ENCODE results near the gene PIPOX.

Gene PIPOX

DNA sequence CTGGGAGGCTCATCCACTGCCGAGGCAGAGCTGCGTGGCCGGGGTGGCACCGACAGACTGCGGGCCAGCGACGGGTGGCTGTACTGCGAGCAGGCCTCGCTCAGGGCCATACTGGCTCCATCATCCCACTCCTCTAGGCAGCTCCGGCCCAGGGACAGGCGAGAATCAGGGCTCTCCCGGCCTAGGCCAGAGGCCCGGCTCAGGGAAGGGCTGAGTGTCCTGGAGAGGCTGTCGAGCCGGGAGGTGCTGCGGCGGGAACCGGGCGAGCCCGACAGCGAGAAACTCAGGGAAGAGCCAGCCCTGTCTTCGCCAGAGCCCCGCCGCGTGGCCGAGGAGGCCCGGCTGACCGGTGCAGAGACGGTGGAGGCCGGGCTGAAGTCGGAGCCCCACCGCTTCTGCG, 37.4 kb downstream of the PIPOX start:
- H3K27me3 ChIP-seq (ENCODE audit: insufficient read depth, low read depth), result no peaks in the 10 kb centered on the region
- no peaks in the 10 kb centered on the region for H3K79me2 ChIP-seq (ENCODE audit: insufficient read depth, low read depth)
- no peaks in the 10 kb centered on the region for H3K36me3 ChIP-seq (ENCODE audit: insufficient read depth)
- TF ChIP-seq, protein P1, sequence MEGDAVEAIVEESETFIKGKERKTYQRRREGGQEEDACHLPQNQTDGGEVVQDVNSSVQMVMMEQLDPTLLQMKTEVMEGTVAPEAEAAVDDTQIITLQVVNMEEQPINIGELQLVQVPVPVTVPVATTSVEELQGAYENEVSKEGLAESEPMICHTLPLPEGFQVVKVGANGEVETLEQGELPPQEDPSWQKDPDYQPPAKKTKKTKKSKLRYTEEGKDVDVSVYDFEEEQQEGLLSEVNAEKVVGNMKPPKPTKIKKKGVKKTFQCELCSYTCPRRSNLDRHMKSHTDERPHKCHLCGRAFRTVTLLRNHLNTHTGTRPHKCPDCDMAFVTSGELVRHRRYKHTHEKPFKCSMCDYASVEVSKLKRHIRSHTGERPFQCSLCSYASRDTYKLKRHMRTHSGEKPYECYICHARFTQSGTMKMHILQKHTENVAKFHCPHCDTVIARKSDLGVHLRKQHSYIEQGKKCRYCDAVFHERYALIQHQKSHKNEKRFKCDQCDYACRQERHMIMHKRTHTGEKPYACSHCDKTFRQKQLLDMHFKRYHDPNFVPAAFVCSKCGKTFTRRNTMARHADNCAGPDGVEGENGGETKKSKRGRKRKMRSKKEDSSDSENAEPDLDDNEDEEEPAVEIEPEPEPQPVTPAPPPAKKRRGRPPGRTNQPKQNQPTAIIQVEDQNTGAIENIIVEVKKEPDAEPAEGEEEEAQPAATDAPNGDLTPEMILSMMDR (conservative IDR thresholded peaks at IDR 0.05; ENCODE audit: low read depth, low read length), result no peak
- H2AFZ ChIP-seq (ENCODE audit: low read depth), result no peak overlapping the region
- no peaks in the 10 kb centered on the region for H3K4me1 ChIP-seq (ENCODE audit: low read depth, poor library complexity, severe bottlenecking)
- H3K9ac ChIP-seq, result no peak overlapping the region
- no peaks in the 10 kb centered on the region for H4K20me1 ChIP-seq (ENCODE audit: insufficient read depth)
- H3K27ac ChIP-seq, result no peak overlapping the region
- no peak overlapping the region for H3K4me2 ChIP-seq
- H3K4me3 ChIP-seq (IDR thresholded peaks at IDR 0.05; ENCODE audit: insufficient read depth, low read depth, low read length), result no peak overlapping the region

DNA sequence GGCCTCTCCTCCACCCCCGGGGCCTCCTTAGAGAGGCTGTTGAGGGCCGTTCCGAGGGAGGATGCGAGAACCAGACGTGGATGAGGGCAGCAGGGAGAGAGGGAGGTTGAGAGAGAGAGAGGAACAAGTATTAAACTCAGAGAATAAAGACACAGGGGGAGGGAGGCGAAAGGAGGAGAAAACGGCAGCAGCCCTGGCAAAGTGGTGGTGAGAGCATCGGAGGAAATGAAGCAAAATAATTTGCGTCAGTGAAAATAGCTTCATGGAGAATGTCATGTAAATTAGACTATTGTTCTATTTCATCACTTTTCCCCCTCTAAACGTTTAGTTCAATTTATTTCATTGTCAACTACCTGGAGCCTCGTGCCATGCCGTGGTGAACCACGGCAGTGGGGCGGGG, 38.0 kb downstream of the PIPOX start:
- Histone ChIP-seq H2AFZ (ENCODE audit: low read depth) (no peak overlapping the region), H3K9ac (no peak overlapping the region), H3K4me3 (IDR thresholded peaks at IDR 0.05; ENCODE audit: insufficient read depth, low read depth, low read length) (no peak overlapping the region), H3K79me2 (ENCODE audit: insufficient read depth, low read depth) (no peaks in the 10 kb centered on the region), H3K27me3 (ENCODE audit: insufficient read depth, low read depth) (no peaks in the 10 kb centered on the region), H3K4me1 (ENCODE audit: low read depth, poor library complexity, severe bottlenecking) (no peaks in the 10 kb centered on the region), H3K4me2 (no peak overlapping the region), H3K27ac (no peak overlapping the region), H3K36me3 (ENCODE audit: insufficient read depth) (no peaks in the 10 kb centered on the region), H4K20me1 (ENCODE audit: insufficient read depth) (no peaks in the 10 kb centered on the region)
- TF ChIP-seq, protein P1 (conservative IDR thresholded peaks at IDR 0.05; ENCODE audit: low read depth, low read length), result no peak

DNA sequence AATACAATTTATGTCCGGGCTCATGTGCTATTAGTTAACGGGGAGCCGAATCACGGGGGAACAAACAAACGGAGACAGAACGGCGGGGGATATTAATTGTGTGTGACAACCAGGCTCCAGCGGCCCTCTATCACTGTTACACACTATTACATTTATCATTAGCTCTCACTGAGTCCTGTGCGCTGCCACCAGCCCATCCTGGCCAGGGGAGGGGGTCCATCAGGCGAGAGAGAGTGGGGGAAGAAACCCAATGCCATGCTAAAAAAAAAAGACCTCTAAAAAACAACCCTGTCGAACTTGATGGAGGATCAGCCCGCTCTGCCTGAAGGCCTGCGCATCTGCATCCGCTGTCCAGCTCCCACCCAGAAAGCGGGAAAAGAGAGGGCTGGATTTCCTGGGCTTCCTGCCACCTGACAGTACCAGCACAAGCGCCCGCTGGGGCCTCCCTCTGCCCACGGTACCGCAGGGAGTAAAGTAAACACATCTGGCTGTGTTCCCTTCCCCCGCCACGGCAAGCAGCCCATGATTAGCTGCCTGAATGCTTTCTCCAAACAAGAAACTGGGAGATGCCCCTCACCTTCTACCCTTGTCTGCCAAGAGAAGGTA, 41.7 kb downstream of the PIPOX start:
- no peaks in the 10 kb centered on the region for H3K4me1 ChIP-seq (ENCODE audit: low read depth, poor library complexity, severe bottlenecking)
- H3K79me2 ChIP-seq (ENCODE audit: insufficient read depth, low read depth), result no peaks in the 10 kb centered on the region
- no peak overlapping the region for H2AFZ ChIP-seq (ENCODE audit: low read depth)
- no peak overlapping the region for H3K4me3 ChIP-seq (IDR thresholded peaks at IDR 0.05; ENCODE audit: insufficient read depth, low read depth, low read length)
- TF ChIP-seq, protein P1 (conservative IDR thresholded peaks at IDR 0.05; ENCODE audit: low read depth, low read length), result no peak
- H3K4me2 ChIP-seq, result no peak overlapping the region
- no peak overlapping the region for H3K27ac ChIP-seq
- no peaks in the 10 kb centered on the region for H4K20me1 ChIP-seq (ENCODE audit: insufficient read depth)
- H3K27me3 ChIP-seq (ENCODE audit: insufficient read depth, low read depth), result no peaks in the 10 kb centered on the region
- no peaks in the 10 kb centered on the region for H3K36me3 ChIP-seq (ENCODE audit: insufficient read depth)
- no peak overlapping the region for H3K9ac ChIP-seq

DNA sequence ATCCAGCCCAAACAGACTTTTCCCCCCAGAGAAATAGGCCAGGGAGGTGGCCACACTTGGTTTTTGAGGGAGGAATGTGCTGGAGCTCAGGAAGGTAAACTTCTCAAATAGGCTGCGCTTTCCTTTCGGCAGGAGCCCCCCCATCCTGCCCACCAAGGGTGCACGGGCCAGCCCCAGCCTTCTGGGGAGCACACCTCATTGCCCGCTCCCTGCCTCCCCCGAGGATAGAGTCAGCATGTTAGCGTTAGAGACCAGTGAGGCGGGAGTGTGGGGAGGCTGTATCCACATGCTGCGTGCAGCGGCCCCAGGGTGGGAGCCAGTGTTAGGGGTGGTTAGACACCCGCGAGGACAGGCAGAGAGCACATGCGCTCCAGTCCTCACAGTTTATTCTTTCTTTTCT, 42.3 kb downstream of the PIPOX start:
- Histone ChIP-seq H3K9ac (no peak overlapping the region), H3K79me2 (ENCODE audit: insufficient read depth, low read depth) (no peaks in the 10 kb centered on the region), H3K36me3 (ENCODE audit: insufficient read depth) (no peaks in the 10 kb centered on the region), H2AFZ (ENCODE audit: low read depth) (no peak overlapping the region), H3K27ac (no peak overlapping the region), H4K20me1 (ENCODE audit: insufficient read depth) (no peaks in the 10 kb centered on the region), H3K4me1 (ENCODE audit: low read depth, poor library complexity, severe bottlenecking) (no peaks in the 10 kb centered on the region), H3K27me3 (ENCODE audit: insufficient read depth, low read depth) (no peaks in the 10 kb centered on the region), H3K4me3 (IDR thresholded peaks at IDR 0.05; ENCODE audit: insufficient read depth, low read depth, low read length) (no peak overlapping the region), H3K4me2 (no peak overlapping the region)
- TF ChIP-seq, protein P1 (conservative IDR thresholded peaks at IDR 0.05; ENCODE audit: low read depth, low read length), result no peak
